Uterus (tissue), 2 donors: Measurements from ENCODE around the gene ADARB2.

Experiments
- POLR2A ChIP-seq, 2 donors: fragments of 450-650 bp; IDR thresholded peaks; one replicate each; pipeline ENCODE4 v1.6.1; 2016; ENCODE audit warnings: antibody characterized with exemption in 2 of 2, mild to moderate bottlenecking in 1 of 2, moderate library complexity in 1 of 2
- TF ChIP-seq, protein P1 (sequence below), 4 experiments: fragments of 200-600 bp in 2 of 4; fragments of 450-650 bp in 2 of 4; sonication (generic) in 2 of 4; IDR thresholded peaks; one replicate each; pipeline ENCODE4 v1.5.1; 2016 to 2019; ENCODE audit warnings: antibody characterized with exemption in 4 of 4, mild to moderate bottlenecking in 2 of 4, moderate library complexity in 1 of 4

DNA sequence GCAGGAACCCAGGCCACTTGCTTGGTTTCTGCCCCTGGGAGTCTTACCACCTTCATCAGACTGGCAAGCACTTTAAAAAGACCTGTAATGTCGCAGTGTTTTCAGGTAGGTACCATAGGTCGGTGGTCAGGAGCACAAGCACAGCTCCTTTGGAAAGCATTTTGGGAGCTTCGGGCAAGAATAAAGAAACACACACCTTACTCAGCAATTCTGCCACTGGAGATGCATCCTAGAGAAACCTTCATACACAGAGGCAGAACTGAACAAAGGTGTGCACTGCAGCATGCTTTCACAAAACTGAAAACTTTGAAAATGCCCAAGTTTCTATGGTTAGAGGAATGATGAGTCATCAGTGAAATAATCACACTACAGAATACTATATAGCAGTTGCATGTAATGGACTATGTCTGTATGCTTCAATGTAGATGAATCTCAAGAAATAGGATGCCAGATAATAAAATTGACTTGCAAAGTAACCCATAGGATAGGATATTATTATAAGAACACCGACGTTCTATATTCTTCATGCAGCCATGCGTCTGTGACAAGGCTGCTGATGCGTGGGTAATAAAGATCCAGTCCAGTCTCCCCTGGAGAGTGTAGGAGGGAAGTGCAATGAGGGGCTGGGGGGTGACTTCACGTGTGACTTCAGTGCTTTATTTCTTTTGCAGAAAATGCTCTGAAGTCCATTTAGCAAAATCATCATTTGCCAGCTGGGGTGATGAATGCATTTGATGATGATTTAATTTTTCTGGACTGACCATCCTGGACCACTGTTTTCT is 371.6 kb downstream of the ADARB2 start:
- TF ChIP-seq, protein P1, sequence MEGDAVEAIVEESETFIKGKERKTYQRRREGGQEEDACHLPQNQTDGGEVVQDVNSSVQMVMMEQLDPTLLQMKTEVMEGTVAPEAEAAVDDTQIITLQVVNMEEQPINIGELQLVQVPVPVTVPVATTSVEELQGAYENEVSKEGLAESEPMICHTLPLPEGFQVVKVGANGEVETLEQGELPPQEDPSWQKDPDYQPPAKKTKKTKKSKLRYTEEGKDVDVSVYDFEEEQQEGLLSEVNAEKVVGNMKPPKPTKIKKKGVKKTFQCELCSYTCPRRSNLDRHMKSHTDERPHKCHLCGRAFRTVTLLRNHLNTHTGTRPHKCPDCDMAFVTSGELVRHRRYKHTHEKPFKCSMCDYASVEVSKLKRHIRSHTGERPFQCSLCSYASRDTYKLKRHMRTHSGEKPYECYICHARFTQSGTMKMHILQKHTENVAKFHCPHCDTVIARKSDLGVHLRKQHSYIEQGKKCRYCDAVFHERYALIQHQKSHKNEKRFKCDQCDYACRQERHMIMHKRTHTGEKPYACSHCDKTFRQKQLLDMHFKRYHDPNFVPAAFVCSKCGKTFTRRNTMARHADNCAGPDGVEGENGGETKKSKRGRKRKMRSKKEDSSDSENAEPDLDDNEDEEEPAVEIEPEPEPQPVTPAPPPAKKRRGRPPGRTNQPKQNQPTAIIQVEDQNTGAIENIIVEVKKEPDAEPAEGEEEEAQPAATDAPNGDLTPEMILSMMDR (IDR thresholded peaks at IDR 0.05), result no peak
- no peak for TF ChIP-seq POLR2A (IDR thresholded peaks at IDR 0.05)
